GM21360 (cell line): Measurements from ENCODE around the gene CDC73.
"Not testable (repeated sequence)": the region's sequence is repeated elsewhere in the genome, so short reads cannot be mapped to it uniquely, and the experiment has no call there.

Experiments used
- ATAC-seq: cut with Tn5 transposase; IDR thresholded peaks from one replicate; pipeline ENCODE4 v1.9.1; 2021; ENCODE audit warnings: mild to moderate bottlenecking, moderate library complexity; ENCODE audit not compliant: unreplicated experiment

Gene CDC73

GRCh38 chr1:193275773-193276172, 153.9 kb downstream of the CDC73 start:
- ATAC-seq, result no peak

- no peak for ATAC-seq
These were observed 157.1 kb downstream of the CDC73 start for GRCh38 chr1:193278968-193279367.

DNA sequence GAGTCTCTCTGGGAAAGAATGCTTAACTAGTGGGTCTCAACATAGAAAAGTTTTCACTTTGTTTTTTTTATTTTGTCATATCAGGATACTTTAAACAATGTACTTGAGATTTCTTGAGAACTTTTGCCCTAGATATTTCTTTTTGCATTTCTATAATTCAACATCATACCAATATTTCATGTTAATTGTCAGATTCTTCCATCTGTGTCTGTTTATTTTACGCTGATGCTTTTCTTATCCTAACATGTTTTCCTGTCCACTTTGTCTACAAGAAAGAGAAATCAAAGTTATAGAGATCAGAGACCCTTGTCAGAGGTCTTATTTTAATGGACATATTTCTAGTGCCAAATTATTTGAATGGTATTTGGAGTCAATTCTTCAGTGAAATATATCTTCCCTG, 160.1 kb downstream of the CDC73 start:
- ATAC-seq, result no peak

- no peak for ATAC-seq
These were observed 161.2 kb downstream of the CDC73 start for GRCh38 chr1:193283016-193283415.

DNA sequence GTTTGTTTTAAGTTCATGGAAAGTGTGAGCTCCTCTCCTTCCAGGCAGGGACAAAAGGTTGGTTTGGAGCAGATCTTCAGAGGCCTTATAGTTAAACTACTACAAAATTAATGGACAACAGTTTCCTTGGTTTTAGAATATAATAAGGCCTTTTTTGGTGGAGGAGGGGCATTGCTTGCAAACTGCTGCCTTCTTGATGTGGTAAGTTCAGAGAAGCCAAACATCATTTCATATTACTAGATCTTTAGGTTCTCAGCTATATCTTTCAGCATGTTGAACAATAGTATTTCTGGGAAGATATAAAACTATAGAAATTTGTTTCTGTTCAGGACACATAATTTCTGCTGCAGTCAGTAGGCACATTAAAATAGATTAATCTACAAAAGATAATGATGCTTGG, 162.4 kb downstream of the CDC73 start:
- no peak for ATAC-seq

DNA sequence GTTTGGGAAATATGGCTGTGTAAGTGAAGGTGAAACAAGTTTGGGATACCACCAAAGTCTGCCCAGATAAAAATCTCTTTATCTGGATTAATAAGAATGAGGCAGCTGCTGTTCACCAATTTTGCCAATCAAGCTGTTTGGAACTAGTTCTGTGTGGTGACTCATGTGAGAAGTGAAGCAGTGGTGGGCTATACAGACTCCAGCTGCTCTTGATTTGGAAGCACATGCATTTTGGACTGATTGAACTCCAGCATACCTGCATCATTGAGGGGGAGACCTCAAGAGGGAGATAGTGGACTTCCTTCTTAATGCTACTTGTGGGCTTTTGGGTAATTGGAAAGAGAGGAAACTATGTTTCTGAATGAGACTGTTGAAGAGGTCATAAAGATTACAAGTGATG, 163.8 kb downstream of the CDC73 start:
- ATAC-seq, result no peak

DNA sequence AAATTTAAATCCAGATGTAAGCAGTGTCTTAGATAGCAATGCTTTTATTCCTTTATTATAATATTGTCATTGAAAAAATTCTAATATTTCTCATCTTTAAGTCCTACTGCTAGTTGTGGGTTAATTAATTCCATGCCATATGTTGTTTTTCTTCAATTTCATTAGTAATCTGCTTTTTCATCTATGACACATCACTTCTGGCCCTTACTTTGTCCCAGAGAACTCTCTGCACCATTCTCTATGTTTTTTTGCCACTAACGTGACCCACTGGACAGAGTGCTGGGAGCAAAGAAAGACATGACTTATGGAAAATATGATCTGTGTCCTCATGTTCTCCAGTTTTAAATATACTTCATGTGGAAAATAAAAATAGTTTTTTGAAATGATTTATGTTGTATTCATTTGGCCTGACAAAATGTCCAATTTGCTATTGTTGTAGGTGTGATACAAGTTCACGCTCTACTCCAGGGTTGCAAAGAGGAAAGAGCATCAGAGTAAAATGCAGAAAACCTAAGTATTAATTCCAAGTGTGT, 166.8 kb downstream of the CDC73 start:
- not testable (repeated sequence) for ATAC-seq

GRCh38 chr1:193293726-193294125, 171.9 kb downstream of the CDC73 start:
- ATAC-seq, result no peak

GRCh38 chr1:193299038-193299437, 177.2 kb downstream of the CDC73 start:
- peak; percentile 56 for ATAC-seq

DNA sequence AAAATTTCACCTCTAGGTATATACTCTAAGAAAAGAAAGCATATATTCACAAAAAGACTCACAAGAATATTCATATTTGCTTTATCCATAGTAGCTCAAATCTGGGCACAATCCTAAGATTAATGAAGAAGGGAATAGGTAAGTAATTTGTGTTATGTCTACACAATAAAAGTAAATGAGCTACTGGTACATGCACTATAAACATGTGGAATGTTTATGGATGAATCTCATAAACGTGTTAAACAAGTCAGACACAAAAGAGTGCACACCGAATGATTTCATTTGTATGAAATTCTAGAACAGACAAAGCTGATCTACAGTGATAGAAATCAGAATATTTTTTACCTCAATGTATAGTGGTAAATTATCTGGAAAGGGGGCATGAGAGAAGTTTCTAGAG, 179.9 kb downstream of the CDC73 start:
- ATAC-seq, result no peak

- ATAC-seq, result no peak
These were observed 182.0 kb downstream of the CDC73 start for GRCh38 chr1:193303849-193304248.
